Keratinocyte (primary cell): ENCODE measurements around the gene FITM2. TPM values are rescaled to one million over a fixed set of nuclear protein-coding genes. Genes with fewer than 3 reads are reported as not detected.

Source experiments
- DNase-seq: peaks from one replicate; pipeline ENCODE4 v3.0.0-alpha.2; 2011; ENCODE audit warnings: low read depth, missing footprints, low spot score
- FAIRE-seq: peaks from 2 replicates; lab custom pipeline; 2011; peaks lifted over from hg19 to GRCh38; lab: Jason Lieb, UNC
- H2AFZ ChIP-seq: 2 replicates; pipeline ENCODE4 v1.6.0; 2012; ENCODE audit warnings: low read length, control low read depth, inconsistent platforms; ENCODE audit not compliant: control insufficient read depth
- H3K27ac ChIP-seq: 2 replicates; pipeline ENCODE4 v1.5.1; 2011; ENCODE audit warnings: low read length; ENCODE audit not compliant: control insufficient read depth, insufficient read depth
- H3K27me3 ChIP-seq: 3 replicates; pipeline ENCODE4 v1.6.0; 2011; ENCODE audit warnings: low read length; ENCODE audit not compliant: control insufficient read depth, insufficient read depth; ENCODE audit errors: extremely low read depth
- H3K36me3 ChIP-seq, 2 experiments: 2 replicates in 1 of 2; 3 replicates in 1 of 2; pipeline ENCODE4 v1.5.1; 2011; ENCODE audit warnings: low read length in 2 of 2, mild to moderate bottlenecking in 1 of 2; ENCODE audit not compliant: control insufficient read depth in 2 of 2, insufficient read depth in 2 of 2; ENCODE audit errors: extremely low read depth in 1 of 2
- H3K4me1 ChIP-seq: 3 replicates; pipeline ENCODE4 v1.5.1; 2011; ENCODE audit warnings: low read length; ENCODE audit not compliant: control insufficient read depth, insufficient read depth; ENCODE audit errors: extremely low read depth
- H3K4me2 ChIP-seq: 3 replicates; pipeline ENCODE4 v1.6.0; 2011; ENCODE audit warnings: low read depth, low read length; ENCODE audit not compliant: control insufficient read depth, insufficient read depth; ENCODE audit errors: extremely low read depth
- H3K4me3 ChIP-seq, 3 experiments: fragments of 200-600 bp in 1 of 3; sonication (generic) in 1 of 3; 2 replicates in 2 of 3; 3 replicates in 1 of 3; pipeline ENCODE4 v1.5.1; 2011 to 2016; ENCODE audit warnings: low read length in 3 of 3, mild to moderate bottlenecking in 3 of 3, control low read depth in 2 of 3, inconsistent platforms in 1 of 3, low read depth in 1 of 3, mixed read lengths in 1 of 3, mixed run types in 1 of 3, moderate library complexity in 1 of 3; ENCODE audit not compliant: control insufficient read depth in 2 of 3, insufficient read depth in 2 of 3; ENCODE audit errors: extremely low read depth in 1 of 3
- H3K79me2 ChIP-seq: 2 replicates; pipeline ENCODE4 v1.6.0; 2012; ENCODE audit warnings: low read length; ENCODE audit not compliant: control insufficient read depth, insufficient read depth
- H3K9ac ChIP-seq: 3 replicates; pipeline ENCODE4 v1.6.0; 2011; ENCODE audit warnings: low read length; ENCODE audit not compliant: control insufficient read depth, insufficient read depth; ENCODE audit errors: extremely low read depth
- H3K9me1 ChIP-seq: 3 replicates; pipeline ENCODE4 v1.6.0; 2011; ENCODE audit warnings: low read length; ENCODE audit not compliant: control insufficient read depth, insufficient read depth; ENCODE audit errors: extremely low read depth
- H3K9me3 ChIP-seq: 2 replicates; pipeline ENCODE4 v1.5.1; 2012; ENCODE audit warnings: low read depth, low read length; ENCODE audit not compliant: control insufficient read depth
- H4K20me1 ChIP-seq: 3 replicates; pipeline ENCODE4 v1.6.0; 2011; ENCODE audit warnings: low read length; ENCODE audit not compliant: control insufficient read depth, insufficient read depth; ENCODE audit errors: extremely low read depth
- EZH2 ChIP-seq: IDR thresholded peaks from one replicate; pipeline ENCODE4 v1.6.1; 2012; ENCODE audit warnings: inconsistent platforms, mild to moderate bottlenecking, low read length, moderate library complexity
- dilution Hi-C: fragments of 300-500 bp; cut with MboI; formaldehyde crosslinking; loops from one replicate; pipeline ENCODE4 v1.7.0; 2020; ENCODE audit warnings: low sequenced_read_pairs; ENCODE audit not compliant: extremely low pct_ligation_motif_present
- polyA minus RNA-seq, 3 experiments: library from RNA; depleted of rRNA, polyadenylated mRNA; stranded (reverse); fragments of >200 nt; gene quantifications; 1 replicate in 1 of 3; 2 replicates in 1 of 3; 3 replicates in 1 of 3; pipeline ENCODE4 v1.2.3, GENCODE V29; 2011
- polyA plus RNA-seq, 5 experiments: library from polyadenylated mRNA; depleted of rRNA in 3 of 5; stranded (reverse) in 3 of 5; stranded (forward) in 1 of 5; unstranded in 1 of 5; fragments of >200 nt; gene quantifications; 1 replicate in 1 of 5; 2 replicates in 3 of 5; 3 replicates in 1 of 5; pipeline versions ENCODE4 v1.2.1 to v1.2.3, GENCODE V29; 2011 to 2012; ENCODE audit warnings: missing spikeins in 2 of 5, low read depth in 1 of 5, low replicate concordance in 1 of 5
- TF ChIP-seq, protein P1 (sequence below), 3 experiments: IDR thresholded peaks in 1 of 3; conservative IDR thresholded peaks in 1 of 3; optimal IDR thresholded peaks in 1 of 3; 2 replicates in 2 of 3; 3 replicates in 1 of 3; pipeline versions ENCODE3 to v1.5.1; 2011; ENCODE audit warnings: low read length in 3 of 3, mild to moderate bottlenecking in 3 of 3, moderate library complexity in 2 of 3, control low read depth in 1 of 3, inconsistent platforms in 1 of 3; ENCODE audit not compliant: insufficient read depth in 2 of 3; ENCODE audit errors: extremely low read depth in 1 of 3

Gene FITM2, protein sequence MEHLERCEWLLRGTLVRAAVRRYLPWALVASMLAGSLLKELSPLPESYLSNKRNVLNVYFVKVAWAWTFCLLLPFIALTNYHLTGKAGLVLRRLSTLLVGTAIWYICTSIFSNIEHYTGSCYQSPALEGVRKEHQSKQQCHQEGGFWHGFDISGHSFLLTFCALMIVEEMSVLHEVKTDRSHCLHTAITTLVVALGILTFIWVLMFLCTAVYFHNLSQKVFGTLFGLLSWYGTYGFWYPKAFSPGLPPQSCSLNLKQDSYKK
- 2.1 to 4.3 TPM (median 2.9 TPM) in 3 replicates for polyA plus RNA-seq
- polyA plus RNA-seq (2011; ENCODE audit: low read depth) = 1.6 TPM
- 2.1 and 2.8 TPM in 2 replicates for polyA plus RNA-seq (2011; cell fraction: cytosol; rRNA removed)
- 7.5 and 7.6 TPM in 2 replicates for polyA plus RNA-seq (2011; cell fraction: nucleus; rRNA removed)
- 4.0 TPM in 2 replicates for polyA plus RNA-seq (2012; ENCODE audit: low replicate concordance)
- polyA minus RNA-seq = 3.3 to 6.3 TPM (median 5.5 TPM) in 3 replicates
- 3.8 TPM for polyA minus RNA-seq (2011; cell fraction: cytosol; rRNA and poly(A)+ RNA removed)
- polyA minus RNA-seq (2011; cell fraction: nucleus; rRNA and poly(A)+ RNA removed) = 3.8 and 8.3 TPM in 2 replicates

DNA sequence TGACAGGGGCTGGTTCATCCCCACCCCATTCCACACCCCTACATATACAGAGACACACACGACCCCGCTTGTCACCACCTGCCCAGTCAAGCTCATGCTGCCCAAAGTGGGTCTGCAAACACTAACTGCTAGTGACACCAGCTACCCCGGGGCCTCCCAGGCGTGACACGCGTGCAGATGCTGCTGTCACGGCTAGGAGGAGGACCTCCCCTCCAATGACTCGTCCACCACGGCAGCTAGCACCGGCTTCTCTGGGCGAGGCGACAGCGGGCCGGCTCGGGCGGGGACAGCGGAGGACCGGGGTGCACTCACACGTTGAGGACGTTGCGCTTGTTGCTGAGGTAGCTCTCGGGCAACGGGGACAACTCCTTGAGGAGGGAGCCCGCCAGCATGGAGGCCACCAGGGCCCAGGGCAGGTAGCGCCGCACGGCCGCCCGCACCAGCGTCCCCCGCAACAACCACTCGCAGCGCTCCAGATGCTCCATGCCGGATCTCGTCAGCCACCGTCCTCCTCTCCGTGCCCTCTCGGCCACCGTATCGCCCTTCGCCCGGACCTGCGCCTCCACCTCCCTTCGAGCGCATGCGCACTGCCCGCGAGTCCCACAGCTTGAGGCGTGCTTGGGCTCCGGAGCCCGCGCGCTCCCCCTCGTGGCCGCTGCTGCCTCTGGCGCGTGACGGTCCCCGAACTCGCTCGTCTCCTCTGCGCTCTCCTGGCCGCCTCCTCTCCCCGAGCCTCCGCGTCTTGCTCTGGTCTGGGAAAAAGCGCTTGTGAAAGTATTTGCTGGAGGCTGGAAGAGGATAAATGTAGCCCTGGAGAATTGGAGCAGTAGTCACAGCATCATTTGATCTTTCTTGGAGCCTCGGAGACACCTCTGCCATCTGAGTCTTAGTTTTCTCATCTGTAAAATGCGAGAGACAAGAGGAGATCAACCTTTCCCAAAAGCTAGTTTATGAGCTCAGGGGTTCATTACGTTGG is at the start of gene FITM2:
Gene FITM2, minus strand, starts transcription at position 539 of the 976 bp plus-strand sequence. Its CDS starts 54 bp downstream, at position 485.
- no peak for TF ChIP-seq EZH2
- TF ChIP-seq, protein P1, sequence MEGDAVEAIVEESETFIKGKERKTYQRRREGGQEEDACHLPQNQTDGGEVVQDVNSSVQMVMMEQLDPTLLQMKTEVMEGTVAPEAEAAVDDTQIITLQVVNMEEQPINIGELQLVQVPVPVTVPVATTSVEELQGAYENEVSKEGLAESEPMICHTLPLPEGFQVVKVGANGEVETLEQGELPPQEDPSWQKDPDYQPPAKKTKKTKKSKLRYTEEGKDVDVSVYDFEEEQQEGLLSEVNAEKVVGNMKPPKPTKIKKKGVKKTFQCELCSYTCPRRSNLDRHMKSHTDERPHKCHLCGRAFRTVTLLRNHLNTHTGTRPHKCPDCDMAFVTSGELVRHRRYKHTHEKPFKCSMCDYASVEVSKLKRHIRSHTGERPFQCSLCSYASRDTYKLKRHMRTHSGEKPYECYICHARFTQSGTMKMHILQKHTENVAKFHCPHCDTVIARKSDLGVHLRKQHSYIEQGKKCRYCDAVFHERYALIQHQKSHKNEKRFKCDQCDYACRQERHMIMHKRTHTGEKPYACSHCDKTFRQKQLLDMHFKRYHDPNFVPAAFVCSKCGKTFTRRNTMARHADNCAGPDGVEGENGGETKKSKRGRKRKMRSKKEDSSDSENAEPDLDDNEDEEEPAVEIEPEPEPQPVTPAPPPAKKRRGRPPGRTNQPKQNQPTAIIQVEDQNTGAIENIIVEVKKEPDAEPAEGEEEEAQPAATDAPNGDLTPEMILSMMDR (optimal IDR thresholded peaks at IDR 0.05 in 1 of 3, IDR thresholded peaks at IDR 0.05 in 1 of 3, conservative IDR thresholded peaks at IDR 0.05 in 1 of 3; ENCODE audit: extremely low read depth in 1 of 3, insufficient read depth in 2 of 3, low read length in 3 of 3) = peak; percentile 79 to 99 (median 97)
- H3K9me3 ChIP-seq = no peaks in the 10 kb centered on the region
- H3K9me1 ChIP-seq = no peaks in the 10 kb centered on the region
- H3K4me3 ChIP-seq = peak within 1 kb of the TSS; percentile 67 to 87 (median 79)
- FAIRE-seq (no peak), DNase-seq (peak; percentile 77)
- peak within 1 kb of the TSS; percentile 51 for H3K27ac ChIP-seq
- H4K20me1 ChIP-seq = no peaks in the 10 kb centered on the region
- H3K27me3 ChIP-seq = no peaks in the 10 kb centered on the region
- H3K79me2 ChIP-seq = peaks cover 13% of the 10 kb centered on the region
- dilution Hi-C loops = no loop called here
- peak within 1 kb of the TSS; percentile 100 for H2AFZ ChIP-seq
- peaks cover 10% of the 10 kb centered on the region for H3K4me1 ChIP-seq
- peak within 1 kb of the TSS; percentile 81 for H3K9ac ChIP-seq
- peak within 1 kb of the TSS; percentile 98 for H3K4me2 ChIP-seq
- no peaks in the 10 kb centered on the region for H3K36me3 ChIP-seq

DNA sequence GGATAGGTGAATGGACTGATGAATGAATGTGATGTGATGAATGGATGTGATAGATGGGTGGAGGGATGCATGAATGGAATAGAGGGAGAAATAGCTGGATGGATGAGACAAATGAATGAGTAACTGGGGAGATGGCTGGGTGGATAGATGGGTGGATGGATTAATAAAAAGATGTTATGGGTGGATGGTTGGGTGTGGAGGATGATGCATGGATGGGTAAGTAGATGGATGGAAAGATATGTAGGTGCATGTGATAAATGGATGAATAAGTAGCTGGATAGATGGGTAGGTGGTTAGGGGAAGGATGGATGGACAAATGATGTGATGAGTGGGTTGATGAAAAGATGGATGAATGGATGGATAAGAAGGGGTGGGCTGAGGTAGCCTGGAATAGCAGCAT is 49.2 kb upstream of the FITM2 start:
- no peak for TF ChIP-seq EZH2
- TF ChIP-seq, protein P1 (optimal IDR thresholded peaks at IDR 0.05 in 1 of 3, IDR thresholded peaks at IDR 0.05 in 1 of 3, conservative IDR thresholded peaks at IDR 0.05 in 1 of 3; ENCODE audit: extremely low read depth in 1 of 3, insufficient read depth in 2 of 3, low read length in 3 of 3) = no peak
- no peak overlapping the region for H3K27ac ChIP-seq
- peaks cover 3% of the 10 kb centered on the region for H3K27me3 ChIP-seq
- H3K4me3 ChIP-seq = no peak overlapping the region
- H3K79me2 ChIP-seq = no peaks in the 10 kb centered on the region
- no peaks in the 10 kb centered on the region for H4K20me1 ChIP-seq
- dilution Hi-C loops = no loop called here
- no peak overlapping the region for H3K9ac ChIP-seq
- H3K4me1 ChIP-seq = no peaks in the 10 kb centered on the region
- H3K4me2 ChIP-seq = no peak overlapping the region
- no peak overlapping the region for H2AFZ ChIP-seq
- no peaks in the 10 kb centered on the region for H3K9me1 ChIP-seq
- DNase-seq = no peak
- no peaks in the 10 kb centered on the region for H3K9me3 ChIP-seq
- no peak for FAIRE-seq
- H3K36me3 ChIP-seq = no peaks in the 10 kb centered on the region
